DMS53 (cell line): ENCODE measurements around the gene XRCC4.
"Not testable (repeated sequence)": the region's sequence is repeated elsewhere in the genome, so short reads cannot be mapped to it uniquely, and the experiment has no call there.

Experiments
- DNase-seq: peaks from one replicate; lab custom pipeline; 2025; lab: John Stamatoyannopoulos, UW

The XRCC4 gene

DNA sequence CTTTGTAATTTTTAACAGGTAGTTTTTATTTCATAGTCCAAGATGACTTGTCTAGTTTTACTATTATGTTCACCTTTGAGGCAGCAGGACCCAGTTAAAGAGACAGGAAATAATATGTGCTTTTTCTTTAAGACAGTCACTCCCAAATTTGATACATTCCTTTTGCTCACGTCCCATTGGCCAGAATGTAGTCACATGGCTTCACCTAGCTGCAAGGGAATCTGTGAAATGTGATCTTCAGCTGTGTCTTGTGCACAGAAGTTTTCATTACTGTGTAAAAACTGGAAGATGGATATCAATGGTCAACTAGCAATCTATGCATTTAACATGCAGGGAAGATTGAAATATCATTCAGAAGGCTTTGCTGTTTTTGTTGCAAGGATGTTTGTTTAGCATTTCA is 41.1 kb downstream of the XRCC4 start:
- DNase-seq = peak; percentile 10

DNA sequence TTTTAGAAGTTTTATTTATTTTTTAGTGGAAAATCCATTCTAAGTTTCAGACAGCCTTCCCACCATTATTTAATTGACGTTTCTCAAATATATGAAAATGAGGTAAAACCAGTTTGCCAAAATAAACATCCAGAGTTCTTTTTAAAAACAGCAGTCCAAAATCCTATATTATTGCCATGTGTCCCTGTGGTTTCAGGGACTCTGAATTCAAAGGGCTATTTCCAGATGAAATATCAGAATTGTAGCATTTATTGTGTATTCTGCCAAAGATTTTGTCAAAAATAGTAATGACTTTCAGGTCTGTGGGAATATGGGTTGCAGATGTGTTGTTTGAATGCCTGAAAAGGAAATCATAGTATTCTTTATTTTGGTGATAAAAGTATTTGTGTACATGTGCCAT is 41.6 kb downstream of the XRCC4 start:
- no peak for DNase-seq

DNA sequence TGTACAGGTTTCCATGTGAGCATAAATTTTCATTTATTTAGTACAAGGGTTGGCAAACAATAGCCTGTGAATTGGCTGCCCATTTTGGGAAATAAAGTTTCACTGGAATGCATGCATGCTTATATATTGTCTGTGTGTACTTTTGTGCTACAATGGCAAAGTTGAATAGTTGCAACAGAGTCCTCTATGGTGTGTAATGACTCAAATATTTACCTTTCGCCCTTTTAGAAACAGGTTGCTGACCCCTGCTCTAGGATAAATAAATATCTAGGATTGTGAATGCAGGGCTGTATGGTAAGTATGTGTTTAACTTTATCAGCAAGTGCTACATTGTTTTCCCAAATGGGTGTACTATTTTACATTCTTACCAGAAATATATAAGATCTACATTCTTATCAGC is 47.2 kb downstream of the XRCC4 start:
- peak; percentile 14 for DNase-seq

DNA sequence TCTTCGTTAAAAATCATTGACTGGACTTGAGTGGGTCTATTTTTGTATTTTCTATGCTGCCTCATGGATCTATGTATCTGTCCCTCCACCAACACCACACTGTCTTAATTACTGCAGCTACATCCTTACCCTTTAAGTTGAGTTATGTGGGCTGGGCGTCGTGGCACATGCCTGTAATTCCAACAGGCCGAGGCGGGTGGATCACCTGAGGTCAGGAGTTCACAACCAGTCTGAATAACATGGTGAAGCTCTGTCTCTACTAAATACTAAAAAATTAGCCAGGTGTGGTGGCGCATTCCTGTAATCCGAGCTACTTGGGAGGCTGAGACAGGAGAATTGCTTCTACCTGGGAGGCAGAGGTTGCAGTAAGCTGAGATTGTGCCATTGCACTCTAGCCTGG is 48.2 kb downstream of the XRCC4 start:
- DNase-seq = no peak

DNA sequence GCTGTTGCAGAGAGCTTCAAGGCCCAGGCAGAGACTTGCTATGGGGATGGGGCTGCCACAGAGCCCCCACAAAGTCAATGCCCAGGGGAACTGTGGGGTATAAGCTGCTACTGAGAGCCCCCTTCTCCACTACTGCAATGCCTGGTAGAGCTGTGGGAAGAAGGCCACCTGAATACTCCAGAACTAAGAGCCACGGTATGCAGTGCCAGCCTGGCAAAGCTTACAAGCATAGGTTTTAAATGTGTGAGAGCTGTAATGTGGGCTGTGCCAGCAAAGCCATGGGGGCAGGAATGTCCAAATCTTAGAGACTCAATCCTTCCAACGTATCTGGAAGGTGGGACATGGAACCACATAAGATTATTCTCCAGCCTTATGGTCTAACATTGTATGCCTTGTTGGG is 49.2 kb downstream of the XRCC4 start:
- DNase-seq = no peak

DNA sequence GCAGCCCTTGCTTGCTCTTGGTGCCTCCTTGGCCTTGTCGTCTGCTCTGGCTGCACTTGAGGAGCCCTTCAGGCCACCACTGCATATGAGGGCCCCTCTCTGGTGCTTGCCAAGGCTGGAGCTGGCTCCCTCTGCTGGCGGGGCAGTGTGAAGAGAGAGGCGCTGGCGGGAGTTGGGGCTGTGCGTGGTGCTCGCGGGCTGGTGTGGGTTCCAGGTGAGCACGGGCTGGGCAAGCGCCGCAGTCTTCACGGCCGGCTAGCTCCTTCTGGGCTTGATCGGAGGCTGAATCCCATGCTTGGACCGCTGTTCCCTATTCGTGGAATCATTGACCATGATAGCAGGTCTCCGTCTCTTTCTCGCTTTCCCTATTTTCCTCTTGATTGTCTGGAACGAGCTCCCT is 56.5 kb downstream of the XRCC4 start:
- DNase-seq = peak; percentile 11

DNA sequence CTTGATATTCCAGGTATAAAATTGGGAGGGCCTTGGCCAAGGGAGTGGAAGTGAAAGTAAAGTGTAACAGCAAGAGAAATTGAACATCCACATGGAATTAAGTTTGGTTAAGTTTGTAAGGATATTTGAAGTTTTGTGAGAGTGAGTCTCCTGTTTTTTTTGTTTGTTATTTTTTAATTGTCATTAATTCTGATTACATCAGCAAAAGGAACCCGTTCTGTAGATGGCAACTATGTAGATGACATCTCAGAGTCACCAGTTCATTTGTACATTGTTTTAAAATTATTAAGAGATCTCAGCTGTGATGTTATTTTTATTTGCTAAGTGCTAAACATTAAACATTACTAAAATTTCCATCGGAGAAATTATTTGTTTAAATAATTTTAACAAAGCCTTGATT is 65.2 kb downstream of the XRCC4 start:
- no peak for DNase-seq

DNA sequence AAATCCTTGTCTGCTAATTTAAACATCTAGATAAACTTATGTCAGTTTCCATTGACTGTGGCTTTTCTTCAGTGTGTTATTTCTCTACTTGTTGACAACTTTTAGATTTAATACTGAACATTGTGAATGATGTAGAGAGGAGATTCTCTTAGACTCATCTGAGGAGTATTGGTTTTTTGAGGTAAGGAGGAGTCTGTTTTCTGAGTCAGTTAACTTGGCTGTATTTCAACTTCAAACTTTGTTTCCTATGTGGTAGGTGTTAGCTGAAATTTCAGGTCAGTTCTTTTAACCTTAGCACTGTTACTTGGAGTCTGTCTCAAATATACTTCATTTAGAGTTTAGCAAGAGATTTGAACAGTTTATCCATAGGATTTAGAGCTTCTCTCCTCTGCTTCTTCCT is 67.9 kb downstream of the XRCC4 start:
- no peak for DNase-seq

DNA sequence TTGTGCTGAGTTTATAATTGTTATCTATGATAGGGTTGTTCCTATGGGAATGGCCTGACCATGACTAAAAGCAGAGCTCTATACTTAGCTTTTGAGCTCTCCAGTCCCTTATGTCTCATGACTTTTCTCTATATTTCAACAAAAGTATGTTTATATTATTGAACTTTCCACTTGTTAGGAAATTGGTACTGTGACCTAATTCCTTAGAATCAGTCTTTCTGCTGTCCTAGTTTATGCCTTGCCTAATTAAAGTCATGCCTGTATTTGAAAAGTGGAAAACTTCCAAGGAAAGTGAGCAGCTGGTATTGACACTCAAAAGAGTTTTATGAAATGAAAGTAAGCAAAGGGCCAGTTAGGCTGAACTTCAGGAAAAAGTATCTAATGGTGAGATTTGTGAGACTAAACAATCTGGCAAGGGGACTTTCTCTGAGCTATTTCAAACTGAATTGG is 68.6 kb downstream of the XRCC4 start:
- DNase-seq = no peak

DNA sequence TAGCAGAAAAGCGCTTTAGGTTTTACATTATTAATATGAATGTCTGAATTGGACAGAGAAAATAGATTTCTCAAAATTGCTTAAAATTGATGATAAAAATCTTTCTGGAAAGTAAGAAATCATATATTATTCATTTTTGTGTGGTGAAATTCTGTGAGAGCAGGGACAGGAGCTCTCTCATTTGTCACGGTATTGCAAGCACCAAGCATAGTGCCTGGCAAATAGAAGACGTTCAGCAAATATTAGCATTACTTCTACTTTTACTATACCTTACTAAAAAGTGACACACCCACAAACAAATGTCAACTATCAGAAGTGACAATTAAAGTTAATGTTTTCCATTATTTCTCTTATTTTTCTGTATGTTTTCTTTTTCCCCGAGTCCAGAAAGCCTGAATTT is 69.1 kb downstream of the XRCC4 start:
- DNase-seq = peak; percentile 5

DNA sequence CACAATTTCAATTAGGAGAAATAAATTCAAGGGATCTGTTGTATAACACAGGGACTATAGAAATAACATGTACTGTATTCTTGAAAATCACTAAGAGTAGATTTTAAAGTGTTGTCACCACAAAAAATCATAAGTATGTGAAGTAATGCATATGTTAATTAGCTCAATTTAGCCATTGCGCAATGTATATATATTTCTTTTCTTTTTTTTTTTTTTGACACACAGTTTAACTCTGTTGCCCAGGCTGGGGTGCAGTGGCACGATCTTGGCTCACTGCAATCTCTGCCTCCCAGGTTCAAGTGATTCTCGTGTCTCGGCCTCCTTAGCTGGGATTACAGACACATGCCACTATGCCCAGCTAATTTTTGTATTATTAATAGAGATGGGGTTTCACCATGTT is 70.2 kb downstream of the XRCC4 start:
- DNase-seq = no peak

DNA sequence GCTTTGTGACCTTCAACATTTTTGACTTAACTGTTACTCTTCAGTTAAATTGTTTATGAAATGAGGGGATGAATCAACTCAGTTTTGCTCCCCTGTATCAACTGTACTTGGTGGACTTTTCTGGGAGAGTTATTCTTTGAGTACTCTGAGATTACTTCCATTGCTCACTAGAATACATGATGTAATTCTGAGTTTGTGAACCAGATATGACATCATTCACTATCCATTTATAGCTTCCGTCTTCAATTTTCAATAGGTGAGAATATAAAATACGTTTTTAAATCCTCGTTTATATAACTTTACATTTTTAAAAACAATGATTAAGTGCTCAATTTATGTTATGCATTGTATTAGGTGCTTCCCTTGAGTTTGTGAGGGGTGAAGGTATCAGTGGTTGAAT is 71.0 kb downstream of the XRCC4 start:
- DNase-seq = no peak

DNA sequence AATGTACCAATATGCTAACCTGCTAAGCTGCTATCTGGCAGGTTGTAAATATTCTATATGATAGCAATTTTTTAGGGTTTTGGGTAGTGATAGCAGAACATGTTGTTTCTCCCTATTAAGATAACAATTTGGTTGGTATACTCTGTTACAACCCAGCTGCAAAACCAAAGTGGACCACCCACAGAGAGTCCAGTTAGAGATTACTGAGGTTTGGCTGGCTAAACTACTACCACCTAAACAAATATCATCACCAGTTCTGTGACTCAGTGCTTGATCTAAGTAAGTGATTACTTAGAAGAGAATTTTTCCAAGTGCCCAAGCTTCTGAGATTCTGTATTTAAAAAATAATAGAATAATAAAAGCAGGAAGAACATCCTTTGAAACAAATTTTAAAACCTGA is 72.3 kb downstream of the XRCC4 start:
- DNase-seq = no peak

DNA sequence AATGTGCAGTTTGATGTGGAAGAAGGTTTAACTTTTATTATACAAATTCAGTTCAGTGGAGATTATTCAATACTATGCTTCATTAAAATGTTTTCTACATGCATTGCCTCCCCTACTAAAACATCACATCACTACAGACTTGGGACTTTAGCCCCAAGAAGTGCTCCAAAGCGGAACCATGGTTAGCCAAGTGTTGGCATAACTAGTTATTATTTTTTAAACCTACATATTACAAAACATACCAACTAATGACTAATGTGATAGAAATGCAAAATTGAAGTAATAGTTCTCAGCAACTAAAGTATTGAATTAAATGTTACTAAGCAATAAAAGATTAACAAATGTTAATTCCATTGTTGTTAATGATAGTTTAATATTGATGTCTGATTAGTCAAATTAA is 74.5 kb downstream of the XRCC4 start:
- DNase-seq = no peak

DNA sequence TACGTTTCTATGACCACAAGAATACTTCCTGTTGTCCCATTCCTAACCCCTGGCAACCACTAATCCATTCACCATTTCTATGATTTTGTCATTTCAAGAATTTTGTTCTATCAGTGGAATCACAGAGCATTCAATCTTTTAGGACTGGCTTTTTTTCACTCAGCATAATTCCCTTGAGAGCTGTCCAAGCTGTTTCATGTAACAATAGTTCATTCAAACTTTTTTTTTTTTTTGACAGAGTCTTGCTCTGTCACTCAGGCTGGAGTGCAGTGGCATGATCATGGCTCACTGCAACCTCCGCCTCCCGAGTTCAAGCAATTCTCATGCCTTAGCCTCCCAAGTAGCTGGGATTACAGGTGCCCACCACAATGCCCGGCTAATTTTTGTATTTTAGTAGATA is 75.6 kb downstream of the XRCC4 start:
- DNase-seq = not testable (repeated sequence)

DNA sequence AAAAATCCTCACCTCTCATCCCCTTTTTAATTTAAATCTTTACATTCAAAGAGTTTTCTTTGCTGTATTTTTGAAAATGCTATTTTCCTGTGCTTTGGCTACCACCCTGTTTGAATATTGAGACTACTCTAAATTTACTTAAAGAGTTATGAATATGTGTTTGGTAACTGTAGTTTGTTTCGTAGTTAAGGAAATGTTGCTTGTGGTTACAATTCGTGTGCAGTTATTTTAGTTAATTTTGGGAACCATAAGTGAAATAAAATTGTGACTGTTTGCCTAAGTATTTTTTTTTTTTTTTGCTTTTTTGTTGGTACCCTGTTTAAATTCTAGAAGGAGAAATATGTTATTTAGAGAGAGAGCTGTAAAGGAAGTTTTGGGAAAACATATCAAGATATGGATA is 78.7 kb downstream of the XRCC4 start:
- DNase-seq = no peak

DNA sequence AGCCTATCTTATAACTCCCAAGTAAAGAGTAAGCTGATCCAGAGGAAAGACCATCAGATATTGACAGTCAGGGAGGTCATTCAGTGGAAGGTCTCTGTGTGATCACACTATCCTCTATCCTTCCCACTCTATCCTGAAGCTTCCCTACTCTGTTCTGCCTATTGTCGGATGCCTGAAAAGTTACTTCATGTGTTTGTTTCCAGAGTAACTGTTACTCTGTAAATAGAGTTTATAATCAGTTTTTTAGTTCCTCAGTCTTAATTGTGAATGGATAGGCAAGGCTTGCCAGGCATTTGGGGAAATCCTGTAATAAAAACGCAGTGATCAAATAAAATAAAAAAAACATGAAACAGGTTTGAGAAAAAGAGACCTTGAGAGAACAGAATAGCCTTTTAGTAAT is 79.8 kb downstream of the XRCC4 start:
- peak; percentile 5 for DNase-seq

DNA sequence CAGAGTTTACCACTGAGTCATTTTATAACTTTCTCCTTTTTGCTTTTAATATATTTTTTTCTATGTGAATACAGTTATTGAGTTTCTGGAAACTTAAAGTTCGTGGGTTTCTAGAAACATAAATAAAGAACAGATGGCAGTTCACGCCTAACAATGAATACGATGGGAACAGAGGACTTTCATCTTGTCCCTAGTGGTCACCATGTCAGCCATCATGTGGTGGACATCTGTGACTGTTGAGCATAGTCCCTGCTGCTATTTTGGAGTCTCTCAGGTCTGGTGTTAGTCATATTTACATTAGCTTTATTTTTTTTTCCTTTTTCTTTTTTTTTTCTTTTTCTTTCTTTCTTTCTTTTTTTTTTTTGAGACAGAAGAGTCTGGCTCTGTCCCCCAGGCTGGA is 85.3 kb downstream of the XRCC4 start:
- no peak for DNase-seq

DNA sequence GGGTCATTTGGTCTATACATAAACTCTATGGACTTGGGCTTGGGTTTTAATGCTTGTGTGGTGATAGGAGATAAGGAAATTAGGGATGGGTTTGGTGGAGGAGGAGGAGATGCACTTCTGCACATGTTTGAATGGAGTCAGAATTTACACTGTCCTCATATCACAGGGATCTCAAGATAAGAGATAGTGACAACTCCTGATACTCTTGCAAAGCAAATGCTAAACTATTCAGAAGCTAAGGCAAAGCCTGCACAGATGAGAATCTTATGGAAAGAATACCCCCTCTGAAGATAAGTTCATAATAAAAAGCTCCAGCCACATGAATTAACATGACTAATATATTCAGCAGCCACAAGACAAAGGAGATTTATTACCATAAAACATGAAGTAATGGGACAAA is 90.2 kb downstream of the XRCC4 start:
- DNase-seq = no peak

DNA sequence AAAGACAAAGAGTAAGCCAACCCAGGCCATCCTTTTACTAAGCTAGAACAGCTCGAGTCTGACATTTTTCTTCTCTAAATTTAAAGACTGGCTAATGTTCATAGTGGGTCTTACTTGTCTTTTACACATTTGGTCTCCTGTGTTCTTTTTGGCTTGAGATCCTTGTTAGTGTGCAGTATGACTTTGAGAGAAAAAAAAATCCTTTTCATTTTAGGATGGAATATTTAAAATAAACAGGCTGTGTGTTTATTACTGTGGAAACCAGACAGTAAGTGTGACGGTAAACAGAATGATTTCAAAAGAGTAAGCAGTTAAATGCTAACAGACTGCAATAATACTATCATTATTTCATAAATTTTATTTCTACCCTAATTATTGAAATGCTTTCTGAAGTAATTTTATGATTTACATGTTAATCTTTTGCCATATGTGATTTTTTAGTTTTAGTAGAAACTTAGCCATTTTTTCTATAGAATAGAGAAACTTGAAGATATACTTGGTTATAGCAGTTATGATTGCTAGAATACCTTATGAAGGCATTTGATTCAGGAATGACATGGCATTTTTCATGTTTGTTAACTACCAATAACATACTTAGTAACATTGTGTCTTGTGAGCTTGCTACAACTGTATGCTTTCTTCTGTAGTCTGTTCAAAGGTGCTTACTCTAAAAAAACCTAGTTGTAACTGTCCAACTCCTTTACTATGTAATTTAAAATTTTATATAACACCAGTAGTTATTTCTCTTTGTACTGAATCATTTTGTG is 92.4 kb downstream of the XRCC4 start:
- DNase-seq = peak; percentile 18

DNA sequence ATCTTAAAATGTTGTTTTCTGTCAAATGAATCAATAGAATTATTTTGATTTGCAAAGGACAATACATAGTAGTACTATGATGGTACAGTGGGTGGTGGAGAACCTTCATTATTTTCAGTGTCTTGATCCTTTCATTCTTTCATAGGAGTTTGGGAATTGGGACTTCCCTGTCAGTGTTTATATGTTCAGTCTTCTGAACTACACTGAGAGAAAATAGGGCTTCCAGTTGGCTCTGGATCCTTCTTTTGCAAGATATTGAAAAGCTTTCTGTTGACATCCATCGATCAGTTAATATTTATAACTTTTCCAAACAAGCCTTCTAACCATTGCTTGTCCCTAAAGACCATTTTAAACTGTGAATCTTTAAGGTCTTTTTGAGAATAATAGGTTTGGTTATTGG is 94.7 kb downstream of the XRCC4 start:
- DNase-seq = no peak

DNA sequence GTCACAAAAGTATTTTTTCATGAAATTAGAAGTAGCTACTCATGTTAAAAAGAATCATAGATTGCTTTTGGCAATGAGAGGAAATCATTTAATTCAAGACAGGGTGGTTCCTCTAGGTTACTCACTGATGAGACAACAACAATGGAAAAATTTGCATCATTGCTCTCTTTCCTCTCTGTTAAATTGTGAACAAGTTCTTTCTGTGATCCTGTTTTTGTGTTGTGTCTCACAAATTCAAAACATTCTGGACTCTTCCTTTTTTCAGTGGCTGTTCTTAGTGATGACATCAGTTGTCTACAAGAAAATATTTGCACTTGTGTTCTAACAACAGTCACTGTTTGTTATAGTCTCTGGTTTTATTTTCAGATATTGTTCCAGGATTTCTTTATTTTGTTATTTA is 95.3 kb downstream of the XRCC4 start:
- DNase-seq = no peak

DNA sequence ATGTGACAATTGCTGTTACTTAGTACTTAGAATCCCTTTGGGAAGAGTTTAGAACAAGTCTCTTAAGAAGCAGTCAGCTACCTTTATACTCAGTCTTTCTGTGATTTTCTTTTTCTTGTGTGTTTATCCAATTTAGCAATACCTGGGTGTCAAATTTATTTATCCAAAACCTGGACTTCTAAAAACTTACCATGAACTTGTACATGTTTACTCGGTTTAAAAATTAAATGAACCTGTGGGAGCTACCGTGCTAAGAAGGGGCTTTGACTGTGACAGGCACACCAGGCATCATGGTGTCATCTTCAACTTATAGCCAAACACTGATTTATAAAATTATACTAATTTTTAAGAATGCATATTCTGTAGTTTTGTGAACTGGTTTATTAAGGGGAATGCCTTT is 96.5 kb downstream of the XRCC4 start:
- no peak for DNase-seq

DNA sequence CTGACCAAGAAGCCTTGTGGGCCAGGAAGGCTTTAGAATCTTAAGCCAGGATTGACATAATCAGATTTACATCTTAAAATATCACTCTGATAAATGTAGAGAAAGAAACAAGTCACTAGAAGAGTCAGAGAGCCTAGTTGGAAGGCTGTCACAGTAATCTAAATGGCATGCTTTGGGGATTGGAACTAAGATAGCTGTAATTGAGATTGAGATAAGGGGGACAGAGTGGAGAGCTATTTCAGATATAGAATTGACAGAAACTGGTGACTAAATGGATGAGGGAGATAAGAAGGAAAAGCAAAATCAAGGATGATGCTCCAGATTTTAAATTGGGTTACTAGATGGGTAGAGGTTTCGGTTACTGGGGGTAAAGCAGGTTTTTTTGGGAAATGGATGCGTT is 100.5 kb downstream of the XRCC4 start:
- no peak for DNase-seq

DNA sequence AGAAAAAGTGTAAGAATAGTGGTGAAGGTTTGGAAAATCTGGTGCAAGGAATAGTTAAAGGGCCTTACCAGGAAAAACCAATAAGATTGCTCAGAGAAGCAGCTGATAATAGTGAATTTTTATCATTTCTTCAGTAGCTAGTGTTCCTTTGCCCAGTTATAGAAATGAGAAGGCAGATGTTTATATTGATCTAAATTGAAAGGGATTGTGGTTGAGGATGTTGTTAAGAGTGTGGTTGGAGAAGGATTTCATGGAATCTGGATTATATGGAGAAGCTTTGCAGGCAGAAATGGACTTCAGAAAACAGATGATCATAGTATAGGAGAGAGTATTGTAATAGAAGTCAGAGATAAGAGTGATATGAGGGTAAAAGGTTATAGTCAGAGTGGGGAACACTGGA is 102.6 kb downstream of the XRCC4 start:
- no peak for DNase-seq
